Measurements from ENCODE around the gene NRP1. TPM values are rescaled to one million over a fixed set of nuclear protein-coding genes. Genes with fewer than 3 reads are reported as not detected.

The NRP1 gene
- total RNA-seq, 4 donors from 2014 or later = 40.4 to 123 (median 58.3) TPM

DNA sequence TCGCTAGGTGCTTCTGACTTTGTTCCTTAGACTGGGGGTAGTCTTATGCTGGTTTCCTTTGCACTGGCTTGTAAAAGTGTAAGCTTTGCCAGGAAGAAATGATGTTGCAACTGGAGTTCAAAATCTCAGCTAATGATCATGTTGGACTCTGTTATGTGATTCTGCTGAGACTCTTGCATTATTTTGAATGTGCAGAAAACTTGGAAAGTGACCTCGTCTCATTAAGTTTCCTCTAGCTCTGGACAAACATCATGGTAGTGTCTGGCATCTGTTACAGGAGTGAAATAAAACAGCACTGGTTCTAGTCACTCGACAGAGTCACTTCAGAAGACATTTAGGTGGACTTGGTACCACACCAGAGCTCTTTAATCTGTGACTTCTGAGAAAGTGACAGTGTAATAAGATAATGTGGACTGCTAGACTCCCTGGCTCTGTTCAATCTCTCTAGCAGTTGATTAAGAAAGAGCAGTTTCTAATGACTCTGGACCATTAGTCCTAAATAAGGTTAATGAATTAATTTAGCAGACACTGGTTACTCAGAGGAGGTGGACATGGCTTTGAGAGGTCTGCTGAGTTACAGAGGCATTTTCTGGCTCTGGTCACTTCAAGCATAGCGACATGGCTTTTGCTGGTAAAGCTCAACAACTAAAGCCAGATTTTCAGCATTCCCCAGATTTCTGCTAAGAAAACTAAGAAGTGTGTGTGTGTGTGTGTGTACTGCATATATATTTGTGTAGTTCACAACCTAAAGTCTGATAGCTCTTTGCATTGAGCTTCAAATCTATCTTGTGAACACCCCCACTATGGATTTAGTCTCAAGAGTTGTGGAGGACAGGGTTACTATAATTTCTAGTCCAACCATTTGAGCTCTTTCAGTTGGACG is 2.0 kb downstream of the NRP1 start:
- WGBS, 2 donors = 30 to 31% methylated on average over 5 of the region's 5 CpGs

DNA sequence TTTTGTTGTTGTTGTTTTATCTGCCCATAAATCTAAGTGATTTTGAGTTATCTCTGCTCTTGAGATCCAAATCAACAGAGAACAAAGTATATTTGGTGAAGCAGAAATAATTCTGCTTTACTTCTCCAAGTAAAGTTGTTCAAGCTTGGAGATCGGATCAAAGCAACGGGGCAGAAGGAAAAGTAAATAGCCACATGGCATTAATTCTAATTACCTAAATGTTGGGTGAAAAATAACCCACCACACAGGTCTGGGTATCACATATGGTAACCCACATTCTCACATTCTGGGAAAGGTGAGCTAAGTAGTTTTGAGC is 3.1 kb downstream of the NRP1 start:
- 6 to 16% methylated on average over 2 of the region's 2 CpGs for WGBS, 2 donors

More for the DNA sequence above, 2.0 kb downstream of the NRP1 start:
- H3K27ac ChIP-seq = peak overlapping the region; percentile 80 to 95 (median 94)
- peaks cover 16 to 34% of the 10 kb centered on the region in 2 donors for H3K4me1 ChIP-seq
- peak; percentile 23 to 32 for DNase-seq
- H3K9me3 ChIP-seq = no peaks in the 10 kb centered on the region
- TF ChIP-seq POLR2A (IDR thresholded peaks at IDR 0.05) = peak in 1 of 2 donors; percentile 17
- TF ChIP-seq, protein P1, sequence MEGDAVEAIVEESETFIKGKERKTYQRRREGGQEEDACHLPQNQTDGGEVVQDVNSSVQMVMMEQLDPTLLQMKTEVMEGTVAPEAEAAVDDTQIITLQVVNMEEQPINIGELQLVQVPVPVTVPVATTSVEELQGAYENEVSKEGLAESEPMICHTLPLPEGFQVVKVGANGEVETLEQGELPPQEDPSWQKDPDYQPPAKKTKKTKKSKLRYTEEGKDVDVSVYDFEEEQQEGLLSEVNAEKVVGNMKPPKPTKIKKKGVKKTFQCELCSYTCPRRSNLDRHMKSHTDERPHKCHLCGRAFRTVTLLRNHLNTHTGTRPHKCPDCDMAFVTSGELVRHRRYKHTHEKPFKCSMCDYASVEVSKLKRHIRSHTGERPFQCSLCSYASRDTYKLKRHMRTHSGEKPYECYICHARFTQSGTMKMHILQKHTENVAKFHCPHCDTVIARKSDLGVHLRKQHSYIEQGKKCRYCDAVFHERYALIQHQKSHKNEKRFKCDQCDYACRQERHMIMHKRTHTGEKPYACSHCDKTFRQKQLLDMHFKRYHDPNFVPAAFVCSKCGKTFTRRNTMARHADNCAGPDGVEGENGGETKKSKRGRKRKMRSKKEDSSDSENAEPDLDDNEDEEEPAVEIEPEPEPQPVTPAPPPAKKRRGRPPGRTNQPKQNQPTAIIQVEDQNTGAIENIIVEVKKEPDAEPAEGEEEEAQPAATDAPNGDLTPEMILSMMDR (IDR thresholded peaks at IDR 0.05) = no peak
- intact Hi-C loops (cut with DNase I) = loop anchor here (5.0 to 10.0 kb wide), 2 partner anchors 138 to 1305 kb away; no protein-coding TSS in a partner anchor
- no peaks in the 10 kb centered on the region for H3K27me3 ChIP-seq
- H3K36me3 ChIP-seq = peaks cover 0 to 4% of the 10 kb centered on the region in 2 donors
- peak overlapping the region in 1 of 3 donors; percentile 7 for H3K4me3 ChIP-seq (replicated peaks in 1 of 3)

DNA sequence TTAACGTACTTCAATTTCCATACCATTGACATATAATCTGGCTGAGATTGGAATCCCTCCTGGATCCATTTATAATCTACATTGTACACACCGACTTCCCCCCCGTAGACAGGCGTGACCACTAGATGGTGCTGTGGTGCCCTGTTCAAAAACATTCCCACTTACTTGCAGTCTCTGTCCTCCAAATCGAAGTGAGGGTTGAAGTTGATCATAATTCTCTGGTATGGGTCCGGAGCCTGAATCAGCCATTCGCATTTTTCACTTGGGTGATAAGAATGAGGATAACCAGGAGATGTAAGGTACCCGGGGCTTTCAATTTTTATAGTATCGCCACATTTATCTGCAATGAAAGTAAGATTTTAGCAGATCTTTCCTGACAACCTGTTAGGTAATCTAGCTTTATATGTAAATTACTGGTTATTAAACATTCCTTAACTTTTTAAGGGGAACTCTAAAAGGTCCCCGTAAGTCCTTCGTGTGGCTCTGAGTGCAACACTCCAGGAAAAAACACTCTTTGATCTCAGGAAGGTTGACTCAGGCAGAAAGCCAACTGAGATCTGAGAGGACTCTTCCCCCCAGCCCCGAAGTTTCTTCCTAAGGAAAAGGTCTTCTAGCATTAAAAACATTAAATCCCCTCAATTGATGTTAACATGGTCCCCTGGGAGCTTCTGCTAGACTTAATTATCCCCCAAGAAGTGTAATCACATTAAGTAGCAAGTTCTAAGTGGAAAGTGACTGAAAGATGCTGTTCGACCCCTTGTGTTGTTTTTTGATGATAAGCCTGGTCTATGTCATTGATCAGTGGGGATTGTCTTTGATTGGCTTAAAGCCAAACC is 3.7 kb downstream of the NRP1 start:
- H3K27ac ChIP-seq = peak overlapping the region; percentile 44 to 95 (median 53)
- no peaks in the 10 kb centered on the region for H3K27me3 ChIP-seq
- peaks cover 17 to 29% of the 10 kb centered on the region in 2 donors for H3K4me1 ChIP-seq
- peak overlapping the region in 1 of 3 donors; percentile 14 for H3K4me3 ChIP-seq (replicated peaks in 1 of 3)
- intact Hi-C loops (cut with DNase I) = loop anchor here (5.0 to 10.0 kb wide), 2 partner anchors 136 to 1307 kb away; no protein-coding TSS in a partner anchor
- H3K36me3 ChIP-seq = peaks cover 0 to 4% of the 10 kb centered on the region in 2 donors
- peak; percentile 83 to 88 for DNase-seq
- 6 to 8% methylated on average over 13 of the region's 13 CpGs for WGBS, 2 donors
- no peaks in the 10 kb centered on the region for H3K9me3 ChIP-seq
- no peak for TF ChIP-seq POLR2A (IDR thresholded peaks at IDR 0.05)
- TF ChIP-seq, protein P1 (IDR thresholded peaks at IDR 0.05) = peak; percentile 72 to 88 (median 83)

More for the DNA sequence above, 3.1 kb downstream of the NRP1 start:
- no peaks in the 10 kb centered on the region for H3K9me3 ChIP-seq
- peaks cover 0 to 4% of the 10 kb centered on the region in 2 donors for H3K36me3 ChIP-seq
- intact Hi-C loops (cut with DNase I) = loop anchor here (5.0 to 10.0 kb wide), 2 partner anchors 137 to 1306 kb away; no protein-coding TSS in a partner anchor
- peak overlapping the region; percentile 44 to 95 (median 53) for H3K27ac ChIP-seq
- no peak for DNase-seq
- H3K4me1 ChIP-seq = peaks cover 18 to 29% of the 10 kb centered on the region in 2 donors
- H3K27me3 ChIP-seq = no peaks in the 10 kb centered on the region
- TF ChIP-seq POLR2A (IDR thresholded peaks at IDR 0.05) = no peak
- TF ChIP-seq, protein P1 (IDR thresholded peaks at IDR 0.05) = no peak
- H3K4me3 ChIP-seq (replicated peaks in 1 of 3) = no peak overlapping the region

- Histone ChIP-seq H3K4me3 (replicated peaks in 1 of 3) (no peak overlapping the region), H3K27me3 (no peaks in the 10 kb centered on the region), H3K27ac (no peak overlapping the region), H3K9me3 (no peaks in the 10 kb centered on the region), H3K36me3 (peaks cover 0 to 4% of the 10 kb centered on the region in 2 donors), H3K4me1 (peaks cover 14 to 29% of the 10 kb centered on the region in 2 donors)
- no peak for DNase-seq
- 79 to 85% methylated on average over 2 of the region's 2 CpGs for WGBS, 2 donors
- TF ChIP-seq, protein P1 (IDR thresholded peaks at IDR 0.05) = no peak
- TF ChIP-seq POLR2A (IDR thresholded peaks at IDR 0.05) = no peak
- intact Hi-C loops (cut with DNase I) = no loop called here
Observed at GRCh38 chr10:33329178-33329577, 5.3 kb downstream of the NRP1 start.
